LoVo (cell line): ENCODE results near the gene CCDC187.

Experiments
- DNase-seq: peaks from one replicate; pipeline ENCODE4 v3.0.0-alpha.2; 2016; ENCODE audit warnings: low spot score

Gene CCDC187

GRCh38 chr9:136252846-136253245 is 51.0 kb downstream of the CCDC187 start:
- no peak for DNase-seq

GRCh38 chr9:136252281-136252680 is 51.6 kb downstream of the CCDC187 start:
- no peak for DNase-seq

GRCh38 chr9:136251264-136252115 is 52.4 kb downstream of the CCDC187 start:
- no peak for DNase-seq

- no peak for DNase-seq
Observed at GRCh38 chr9:136250676-136251075, 53.2 kb downstream of the CCDC187 start.

- no peak for DNase-seq
Observed at GRCh38 chr9:136249877-136250559, 53.9 kb downstream of the CCDC187 start.

- DNase-seq, result no peak
Observed at GRCh38 chr9:136248951-136249876, 54.7 kb downstream of the CCDC187 start.

GRCh38 chr9:136247947-136248637 is 55.8 kb downstream of the CCDC187 start:
- no peak for DNase-seq

GRCh38 chr9:136247551-136247916 is 56.4 kb downstream of the CCDC187 start:
- DNase-seq, result no peak

GRCh38 chr9:136246849-136247550 is 56.9 kb downstream of the CCDC187 start:
- no peak for DNase-seq

- peak; percentile 92 for DNase-seq
Observed at GRCh38 chr9:136245219-136246150, 58.4 kb downstream of the CCDC187 start, which contains the start of gene QSOX2. Gene QSOX2, minus strand, starts transcription at chr9:136245812. Its CDS starts 9 bp downstream, at chr9:136245803.

GRCh38 chr9:136244969-136245218 is 59.0 kb downstream of the CCDC187 start:
- DNase-seq, result no peak

- DNase-seq, result no peak
Observed at GRCh38 chr9:136244122-136244968, 59.5 kb downstream of the CCDC187 start.

- no peak for DNase-seq
Observed at GRCh38 chr9:136243631-136244030, 60.3 kb downstream of the CCDC187 start.

- no peak for DNase-seq
Observed at GRCh38 chr9:136242918-136243525, 60.9 kb downstream of the CCDC187 start.

GRCh38 chr9:136242248-136242647 is 61.6 kb downstream of the CCDC187 start:
- DNase-seq, result no peak

GRCh38 chr9:136241542-136241941 is 62.4 kb downstream of the CCDC187 start:
- no peak for DNase-seq

GRCh38 chr9:136240941-136241340 is 63.0 kb downstream of the CCDC187 start:
- no peak for DNase-seq

- DNase-seq, result no peak
Observed at GRCh38 chr9:136239983-136240330, 63.9 kb downstream of the CCDC187 start.
